ENCODE measurements around the gene LCN12.
A peak's percentile ranks its signal among the peaks of the same experiment; 100 is the strongest.

The LCN12 gene

GRCh38 chr9:136946228-136947027, 5.6 kb upstream of the LCN12 start:
- H3K4me3 ChIP-seq (ENCODE audit: extremely low read depth, insufficient read depth, low read length, poor library complexity, severe bottlenecking) = no peak overlapping the region
- H3K9me3 ChIP-seq (ENCODE audit: control insufficient read depth, low read length) = no peaks in the 10 kb centered on the region
- WGBS, 2 experiments (ENCODE audit: insufficient coverage in 2 of 2) = 91 to 92% methylated on average over 21 to 24 of the region's 27 CpGs
- peaks cover 18% of the 10 kb centered on the region for H3K36me3 ChIP-seq (ENCODE audit: control insufficient read depth, insufficient read depth, low read length)
- peaks cover 4% of the 10 kb centered on the region for H3K4me1 ChIP-seq (ENCODE audit: control insufficient read depth, insufficient read depth, low read length, poor library complexity, severe bottlenecking)
- H3K27ac ChIP-seq (ENCODE audit: low read depth, low read length, severe bottlenecking) = no peak overlapping the region

GRCh38 chr9:136947028-136947891, 4.8 kb upstream of the LCN12 start:
- Histone ChIP-seq H3K4me3 (ENCODE audit: extremely low read depth, insufficient read depth, low read length, poor library complexity, severe bottlenecking) (no peak overlapping the region), H3K36me3 (ENCODE audit: control insufficient read depth, insufficient read depth, low read length) (peaks cover 10% of the 10 kb centered on the region), H3K27ac (ENCODE audit: low read depth, low read length, severe bottlenecking) (no peak overlapping the region), H3K9me3 (ENCODE audit: control insufficient read depth, low read length) (no peaks in the 10 kb centered on the region), H3K4me1 (ENCODE audit: control insufficient read depth, insufficient read depth, low read length, poor library complexity, severe bottlenecking) (peaks cover 4% of the 10 kb centered on the region)
- WGBS, 2 experiments (ENCODE audit: insufficient coverage in 2 of 2) = 80 to 88% methylated on average over 15 to 21 of the region's 26 CpGs

GRCh38 chr9:136947955-136948510, 4.0 kb upstream of the LCN12 start:
- Histone ChIP-seq H3K4me1 (ENCODE audit: control insufficient read depth, insufficient read depth, low read length, poor library complexity, severe bottlenecking) (no peaks in the 10 kb centered on the region), H3K36me3 (ENCODE audit: control insufficient read depth, insufficient read depth, low read length) (peaks cover 3% of the 10 kb centered on the region), H3K27ac (ENCODE audit: low read depth, low read length, severe bottlenecking) (no peak overlapping the region), H3K4me3 (ENCODE audit: extremely low read depth, insufficient read depth, low read length, poor library complexity, severe bottlenecking) (no peak overlapping the region), H3K9me3 (ENCODE audit: control insufficient read depth, low read length) (no peaks in the 10 kb centered on the region)
- WGBS, 2 experiments (ENCODE audit: insufficient coverage in 2 of 2) = 62 to 66% methylated on average over 9 to 14 of the region's 15 CpGs

GRCh38 chr9:136949239-136949816, 2.7 kb upstream of the LCN12 start:
- Histone ChIP-seq H3K36me3 (ENCODE audit: control insufficient read depth, insufficient read depth, low read length) (no peaks in the 10 kb centered on the region), H3K4me1 (ENCODE audit: control insufficient read depth, insufficient read depth, low read length, poor library complexity, severe bottlenecking) (no peaks in the 10 kb centered on the region), H3K9me3 (ENCODE audit: control insufficient read depth, low read length) (no peaks in the 10 kb centered on the region), H3K27ac (ENCODE audit: low read depth, low read length, severe bottlenecking) (no peak overlapping the region), H3K4me3 (ENCODE audit: extremely low read depth, insufficient read depth, low read length, poor library complexity, severe bottlenecking) (peak overlapping the region; percentile 34)
- 31 to 40% methylated on average over 6 to 18 of the region's 22 CpGs for WGBS, 2 experiments (ENCODE audit: insufficient coverage in 2 of 2)

GRCh38 chr9:136949817-136950655, 2.0 kb upstream of the LCN12 start:
- Histone ChIP-seq H3K4me1 (ENCODE audit: control insufficient read depth, insufficient read depth, low read length, poor library complexity, severe bottlenecking) (no peaks in the 10 kb centered on the region), H3K27ac (ENCODE audit: low read depth, low read length, severe bottlenecking) (no peak overlapping the region), H3K36me3 (ENCODE audit: control insufficient read depth, insufficient read depth, low read length) (no peaks in the 10 kb centered on the region), H3K4me3 (ENCODE audit: extremely low read depth, insufficient read depth, low read length, poor library complexity, severe bottlenecking) (peak overlapping the region; percentile 34), H3K9me3 (ENCODE audit: control insufficient read depth, low read length) (no peaks in the 10 kb centered on the region)
- 7 to 10% methylated on average over 46 to 56 of the region's 63 CpGs for WGBS, 2 experiments (ENCODE audit: insufficient coverage in 2 of 2)

- Histone ChIP-seq H3K4me1 (ENCODE audit: control insufficient read depth, insufficient read depth, low read length, poor library complexity, severe bottlenecking) (no peaks in the 10 kb centered on the region), H3K4me3 (ENCODE audit: extremely low read depth, insufficient read depth, low read length, poor library complexity, severe bottlenecking) (peak overlapping the region; percentile 34), H3K9me3 (ENCODE audit: control insufficient read depth, low read length) (no peaks in the 10 kb centered on the region), H3K36me3 (ENCODE audit: control insufficient read depth, insufficient read depth, low read length) (no peaks in the 10 kb centered on the region), H3K27ac (ENCODE audit: low read depth, low read length, severe bottlenecking) (no peak overlapping the region)
- WGBS, 2 experiments (ENCODE audit: insufficient coverage in 2 of 2) = 59 to 63% methylated on average over 8 of the region's 9 CpGs
Measured at GRCh38 chr9:136950656-136951276, 1.3 kb upstream of the LCN12 start.

GRCh38 chr9:136952321-136952850, 313 bp downstream of the LCN12 start:
- Histone ChIP-seq H3K9me3 (ENCODE audit: control insufficient read depth, low read length) (peaks cover 3% of the 10 kb centered on the region), H3K36me3 (ENCODE audit: control insufficient read depth, insufficient read depth, low read length) (no peaks in the 10 kb centered on the region), H3K4me1 (ENCODE audit: control insufficient read depth, insufficient read depth, low read length, poor library complexity, severe bottlenecking) (no peaks in the 10 kb centered on the region), H3K4me3 (ENCODE audit: extremely low read depth, insufficient read depth, low read length, poor library complexity, severe bottlenecking) (no peak overlapping the region), H3K27ac (ENCODE audit: low read depth, low read length, severe bottlenecking) (no peak overlapping the region)
- WGBS, 2 experiments (ENCODE audit: insufficient coverage in 2 of 2) = 86 to 87% methylated on average over 11 of the region's 15 CpGs

GRCh38 chr9:136952876-136953770, 1.1 kb downstream of the LCN12 start:
- Histone ChIP-seq H3K9me3 (ENCODE audit: control insufficient read depth, low read length) (peaks cover 3% of the 10 kb centered on the region), H3K4me3 (ENCODE audit: extremely low read depth, insufficient read depth, low read length, poor library complexity, severe bottlenecking) (no peak overlapping the region), H3K4me1 (ENCODE audit: control insufficient read depth, insufficient read depth, low read length, poor library complexity, severe bottlenecking) (no peaks in the 10 kb centered on the region), H3K36me3 (ENCODE audit: control insufficient read depth, insufficient read depth, low read length) (no peaks in the 10 kb centered on the region), H3K27ac (ENCODE audit: low read depth, low read length, severe bottlenecking) (no peak overlapping the region)
- 90 to 93% methylated on average over 33 to 38 of the region's 44 CpGs for WGBS, 2 experiments (ENCODE audit: insufficient coverage in 2 of 2)

- H3K9me3 ChIP-seq (ENCODE audit: control insufficient read depth, low read length) = peaks cover 3% of the 10 kb centered on the region
- no peaks in the 10 kb centered on the region for H3K4me1 ChIP-seq (ENCODE audit: control insufficient read depth, insufficient read depth, low read length, poor library complexity, severe bottlenecking)
- 85 to 88% methylated on average over 11 to 18 of the region's 19 CpGs for WGBS, 2 experiments (ENCODE audit: insufficient coverage in 2 of 2)
- no peak overlapping the region for H3K4me3 ChIP-seq (ENCODE audit: extremely low read depth, insufficient read depth, low read length, poor library complexity, severe bottlenecking)
- H3K27ac ChIP-seq (ENCODE audit: low read depth, low read length, severe bottlenecking) = no peak overlapping the region
- H3K36me3 ChIP-seq (ENCODE audit: control insufficient read depth, insufficient read depth, low read length) = no peaks in the 10 kb centered on the region
Measured at GRCh38 chr9:136953771-136954269, 1.7 kb downstream of the LCN12 start.
